GM12864 (cell line): ENCODE data around the gene BPIFA2.

Source experiments
- DNase-seq: peaks from one replicate; pipeline ENCODE4 v3.0.0-alpha.2; 2011; ENCODE audit warnings: low read depth
- H3K4me3 ChIP-seq: 2 replicates; pipeline ENCODE4 v1.5.1; 2011; ENCODE audit warnings: mild to moderate bottlenecking, low read depth, low read length, control low read depth
- TF ChIP-seq, protein P1 (sequence below): IDR thresholded peaks from 2 replicates; pipeline ENCODE4 v1.5.1; 2011; ENCODE audit warnings: low read depth, mild to moderate bottlenecking, moderate library complexity, low read length, control low read depth, inconsistent platforms; ENCODE audit errors: missing control alignments

The BPIFA2 gene

DNA sequence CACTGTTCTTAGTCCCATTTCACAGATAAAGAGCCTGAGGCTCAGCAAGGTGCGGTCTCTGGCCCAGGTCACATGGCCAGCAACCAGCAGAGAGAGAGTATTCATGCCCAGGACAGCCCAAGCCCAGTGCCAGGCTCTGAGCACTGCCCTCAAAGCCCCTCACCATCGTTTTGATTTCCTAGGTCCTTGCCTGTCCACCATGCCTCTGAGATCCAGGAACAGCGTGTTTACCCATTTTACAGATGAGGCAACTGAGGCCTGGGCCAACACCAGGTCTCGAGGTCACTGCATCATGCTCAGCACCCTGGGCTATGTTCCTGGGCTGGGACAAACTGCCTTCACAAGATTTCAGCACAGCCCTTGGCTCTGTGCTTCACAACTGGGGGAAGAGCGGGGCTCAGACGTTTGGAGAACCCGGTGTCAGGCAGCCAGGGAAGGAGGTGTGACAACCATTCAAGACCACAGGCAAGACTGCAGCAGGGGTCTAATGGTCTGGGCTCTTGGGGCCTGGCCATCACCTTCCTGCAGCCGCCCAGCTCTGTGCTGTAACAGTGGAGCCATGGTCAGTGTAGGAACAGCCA is 1.3 kb upstream of the BPIFA2 start:
- TF ChIP-seq, protein P1, sequence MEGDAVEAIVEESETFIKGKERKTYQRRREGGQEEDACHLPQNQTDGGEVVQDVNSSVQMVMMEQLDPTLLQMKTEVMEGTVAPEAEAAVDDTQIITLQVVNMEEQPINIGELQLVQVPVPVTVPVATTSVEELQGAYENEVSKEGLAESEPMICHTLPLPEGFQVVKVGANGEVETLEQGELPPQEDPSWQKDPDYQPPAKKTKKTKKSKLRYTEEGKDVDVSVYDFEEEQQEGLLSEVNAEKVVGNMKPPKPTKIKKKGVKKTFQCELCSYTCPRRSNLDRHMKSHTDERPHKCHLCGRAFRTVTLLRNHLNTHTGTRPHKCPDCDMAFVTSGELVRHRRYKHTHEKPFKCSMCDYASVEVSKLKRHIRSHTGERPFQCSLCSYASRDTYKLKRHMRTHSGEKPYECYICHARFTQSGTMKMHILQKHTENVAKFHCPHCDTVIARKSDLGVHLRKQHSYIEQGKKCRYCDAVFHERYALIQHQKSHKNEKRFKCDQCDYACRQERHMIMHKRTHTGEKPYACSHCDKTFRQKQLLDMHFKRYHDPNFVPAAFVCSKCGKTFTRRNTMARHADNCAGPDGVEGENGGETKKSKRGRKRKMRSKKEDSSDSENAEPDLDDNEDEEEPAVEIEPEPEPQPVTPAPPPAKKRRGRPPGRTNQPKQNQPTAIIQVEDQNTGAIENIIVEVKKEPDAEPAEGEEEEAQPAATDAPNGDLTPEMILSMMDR = no peak
- no peak for DNase-seq
- no peak overlapping the region for H3K4me3 ChIP-seq

DNA sequence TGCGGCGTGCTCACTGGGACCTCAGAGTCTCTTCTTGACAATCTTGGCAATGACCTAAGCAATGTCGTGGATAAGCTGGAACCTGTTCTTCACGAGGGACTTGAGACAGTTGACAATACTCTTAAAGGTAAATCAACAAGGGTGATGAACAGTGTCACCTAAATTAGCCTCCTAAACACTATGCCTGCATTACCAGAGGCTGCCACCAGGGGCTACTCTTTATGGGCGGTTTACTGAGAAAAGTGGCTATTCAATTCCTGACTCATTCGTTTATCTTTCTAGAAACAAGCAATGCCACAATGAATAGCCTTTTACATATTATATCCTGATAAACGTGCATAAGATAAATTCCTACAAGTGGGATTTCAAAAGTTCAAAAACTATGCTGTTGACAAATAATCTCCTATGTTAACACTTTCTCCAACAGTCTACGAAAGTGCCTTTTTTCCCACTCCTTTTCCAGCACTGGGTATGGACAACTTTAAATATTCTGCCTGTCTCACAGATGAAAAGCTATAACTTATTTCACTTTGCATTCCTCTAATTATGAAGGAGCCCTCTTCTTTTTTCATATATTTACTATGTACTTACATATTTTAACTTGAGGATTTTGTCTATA is 1.3 kb downstream of the BPIFA2 start:
- DNase-seq = no peak
- H3K4me3 ChIP-seq = no peak overlapping the region
- TF ChIP-seq, protein P1 = peak; percentile 68

DNA sequence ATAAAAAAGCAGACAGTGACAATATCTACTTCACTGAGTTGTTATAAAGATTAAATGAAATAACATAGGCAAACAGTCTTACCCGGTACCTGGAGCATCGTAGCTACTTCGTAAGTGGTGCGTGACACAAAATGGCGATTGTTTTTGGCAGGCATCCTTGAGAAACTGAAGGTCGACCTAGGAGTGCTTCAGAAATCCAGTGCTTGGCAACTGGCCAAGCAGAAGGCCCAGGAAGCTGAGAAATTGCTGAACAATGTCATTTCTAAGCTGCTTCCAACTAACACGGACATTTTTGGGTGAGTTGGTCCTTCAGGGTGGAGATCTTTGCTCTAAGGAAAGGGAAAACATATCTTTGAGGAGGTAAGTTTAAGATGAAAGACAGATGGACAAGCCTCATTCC is 4.8 kb downstream of the BPIFA2 start:
- DNase-seq = no peak
- no peak overlapping the region for H3K4me3 ChIP-seq
- TF ChIP-seq, protein P1 = no peak

DNA sequence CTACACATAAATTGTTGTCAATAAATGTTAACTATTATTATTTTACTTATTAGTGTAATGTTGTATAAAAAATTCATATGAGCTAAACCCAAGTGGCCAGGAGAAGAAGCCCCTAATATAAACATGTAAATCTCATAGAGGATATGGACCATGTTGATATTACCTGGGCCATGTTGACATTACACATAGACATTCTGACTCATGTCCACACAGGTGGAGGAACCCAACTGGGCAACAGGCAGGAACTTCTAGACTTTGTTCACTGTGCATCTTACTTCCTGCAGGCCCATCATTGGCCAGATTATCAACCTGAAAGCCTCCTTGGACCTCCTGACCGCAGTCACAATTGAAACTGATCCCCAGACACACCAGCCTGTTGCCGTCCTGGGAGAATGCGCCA is 7.2 kb downstream of the BPIFA2 start:
- no peak for DNase-seq
- H3K4me3 ChIP-seq = no peak overlapping the region
- TF ChIP-seq, protein P1 = no peak

DNA sequence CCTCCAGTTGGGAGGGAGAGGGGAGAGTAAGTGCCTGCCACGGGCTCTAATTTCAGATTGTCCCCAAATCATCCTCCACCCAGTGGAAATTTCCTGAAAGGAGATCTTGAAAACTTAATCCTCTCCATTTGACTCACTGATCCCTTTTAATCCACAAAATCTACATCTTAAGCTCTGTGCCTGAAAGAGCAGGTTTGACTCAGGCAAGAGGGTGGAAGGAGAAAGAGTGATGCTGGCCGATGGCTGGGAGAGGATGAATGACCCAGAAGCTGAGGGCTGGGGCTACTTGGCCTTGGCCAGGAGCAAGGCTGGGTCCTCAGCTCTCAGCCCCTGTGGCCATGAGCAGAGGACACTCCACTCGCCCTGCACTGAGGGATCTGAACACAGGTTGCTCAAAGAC is 8.1 kb downstream of the BPIFA2 start:
- TF ChIP-seq, protein P1 = no peak
- no peak overlapping the region for H3K4me3 ChIP-seq
- DNase-seq = no peak

DNA sequence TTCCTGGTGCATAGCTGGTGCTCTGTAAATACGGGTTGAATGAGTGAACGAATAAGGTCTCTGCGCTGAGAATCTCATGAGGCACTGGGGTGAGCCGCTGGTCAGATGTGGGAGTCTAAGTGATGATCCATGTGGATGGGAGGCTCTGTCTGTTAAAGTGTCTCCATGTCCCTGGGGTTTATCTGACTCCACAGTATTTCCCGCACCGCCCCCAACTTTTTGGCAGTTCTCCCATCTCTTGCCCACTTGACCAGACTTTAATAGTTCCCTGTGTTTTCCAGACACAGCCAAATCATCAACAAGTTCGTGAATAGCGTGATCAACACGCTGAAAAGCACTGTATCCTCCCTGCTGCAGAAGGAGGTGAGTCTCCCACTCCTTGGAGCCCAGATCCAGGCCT is 9.9 kb downstream of the BPIFA2 start:
- no peak overlapping the region for H3K4me3 ChIP-seq
- TF ChIP-seq, protein P1 = no peak
- no peak for DNase-seq

DNA sequence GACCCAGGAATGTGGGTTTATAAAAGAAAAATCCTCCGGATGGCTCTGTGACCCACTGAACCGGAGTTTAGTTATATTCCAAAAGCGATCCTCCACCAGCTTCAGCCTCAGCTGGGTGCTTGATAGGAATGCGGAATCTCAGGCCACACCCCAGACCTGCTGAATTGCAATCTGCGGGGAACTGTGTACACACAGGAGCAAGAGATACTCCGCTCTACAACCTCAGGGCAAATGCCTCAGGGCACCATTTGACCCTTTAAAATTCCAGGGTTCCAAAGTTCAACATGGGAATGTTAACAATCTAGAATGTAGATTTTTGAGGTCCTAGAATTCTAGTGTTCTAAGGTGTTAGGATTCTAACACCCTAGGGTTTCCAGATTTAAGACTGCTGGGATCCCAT is 10.8 kb downstream of the BPIFA2 start:
- no peak for DNase-seq

More for the DNA sequence above, 10.8 kb downstream of the BPIFA2 start:
- TF ChIP-seq, protein P1 = no peak
- H3K4me3 ChIP-seq = no peak overlapping the region
